GM23338 (cell line): ENCODE data around the gene SH3RF2. TPM values are rescaled to one million over a fixed set of nuclear protein-coding genes. Genes with fewer than 3 reads are reported as not detected.

ENCODE experiments used
- ATAC-seq: fragments of 200-7000 bp; cut with Tn5 transposase; 3 replicates; pipeline ENCODE4 v1.9.1; 2020
- DNase-seq: peaks from one replicate; pipeline ENCODE4 v3.0.0-alpha.2; 2015; ENCODE audit warnings: low spot score
- H2AFZ ChIP-seq: fragments of 200-600 bp; sonication (generic); 2 replicates; pipeline ENCODE4 v1.8.0; 2016; ENCODE audit warnings: antibody characterized with exemption, mild to moderate bottlenecking, moderate library complexity
- H3F3A ChIP-seq: fragments of 200-600 bp; sonication (generic); replicated peaks from 2 replicates; pipeline ENCODE4 v1.8.0; 2017; ENCODE audit warnings: antibody characterized with exemption, mixed run types, low read depth
- H3K27ac ChIP-seq: fragments of 200-600 bp; sonication (generic); 2 replicates; pipeline ENCODE4 v1.6.1; 2016; ENCODE audit warnings: low read depth
- H3K27me3 ChIP-seq: fragments of 200-600 bp; sonication (generic); 2 replicates; pipeline ENCODE4 v1.8.0; 2016; ENCODE audit warnings: mild to moderate bottlenecking, mixed run types, moderate library complexity; ENCODE audit not compliant: insufficient read depth
- H3K36me3 ChIP-seq: fragments of 200-600 bp; sonication (generic); 2 replicates; pipeline ENCODE4 v1.8.0; 2016; ENCODE audit warnings: mild to moderate bottlenecking; ENCODE audit not compliant: insufficient read depth
- H3K4me1 ChIP-seq: fragments of 200-600 bp; sonication (generic); 2 replicates; pipeline ENCODE4 v1.8.0; 2016; ENCODE audit warnings: mild to moderate bottlenecking, moderate library complexity; ENCODE audit not compliant: insufficient read depth
- H3K4me2 ChIP-seq: fragments of 200-600 bp; sonication (generic); 2 replicates; pipeline ENCODE4 v1.7.1; 2017; ENCODE audit warnings: mixed run types
- H3K4me3 ChIP-seq: fragments of 200-600 bp; sonication (generic); 2 replicates; pipeline ENCODE4 v1.6.1; 2016; ENCODE audit warnings: mixed run types
- H3K79me2 ChIP-seq: fragments of 200-600 bp; sonication (generic); replicated peaks from 2 replicates; pipeline ENCODE4 v1.8.0; 2017; ENCODE audit warnings: mild to moderate bottlenecking; ENCODE audit not compliant: insufficient read depth
- H3K9me2 ChIP-seq: fragments of 200-600 bp; sonication (generic); 2 replicates; pipeline ENCODE4 v1.8.0; 2017; ENCODE audit not compliant: insufficient read depth
- H4K20me1 ChIP-seq: fragments of 200-600 bp; sonication (generic); replicated peaks from 2 replicates; pipeline ENCODE4 v1.8.0; 2017; ENCODE audit warnings: mild to moderate bottlenecking; ENCODE audit not compliant: insufficient read depth
- H3K27ac Mint-ChIP-seq: 2 replicates; pipeline ENCODE4 v1.8.0; 2020; ENCODE audit warnings: inconsistent platforms, mild to moderate bottlenecking, moderate library complexity, mixed read lengths
- H3K27me3 Mint-ChIP-seq: 3 replicates; pipeline ENCODE4 v1.8.0; 2022; ENCODE audit warnings: low read depth, mild to moderate bottlenecking, moderate library complexity, mixed read lengths, inconsistent platforms; ENCODE audit not compliant: insufficient read depth, poor library complexity
- H3K36me3 Mint-ChIP-seq: 3 replicates; pipeline ENCODE4 v1.8.0; 2021; ENCODE audit warnings: low read depth, mild to moderate bottlenecking, inconsistent platforms, moderate library complexity, mixed read lengths
- H3K4me1 Mint-ChIP-seq: 3 replicates; pipeline ENCODE4 v1.8.0; 2020; ENCODE audit warnings: mild to moderate bottlenecking, inconsistent platforms, mixed read lengths
- H3K4me3 Mint-ChIP-seq: 3 replicates; pipeline ENCODE4 v1.8.0; 2021; ENCODE audit warnings: moderate library complexity, mild to moderate bottlenecking, inconsistent platforms, mixed read lengths
- H3K9me3 Mint-ChIP-seq: 3 replicates; pipeline ENCODE4 v1.8.0; 2020; ENCODE audit warnings: moderate library complexity, mild to moderate bottlenecking, inconsistent platforms, mixed read lengths
- CTCF ChIP-seq, 2 experiments: fragments of 200-600 bp in 1 of 2; sonication (generic) in 1 of 2; conservative IDR thresholded peaks; 2 replicates each; pipeline versions ENCODE4 v1.5.1 to v1.6.1; 2016 to 2017; ENCODE audit warnings: antibody characterized with exemption in 2 of 2, low read depth in 2 of 2, mild to moderate bottlenecking in 2 of 2, moderate library complexity in 1 of 2
- JUNB ChIP-seq: IDR thresholded peaks from one replicate; pipeline ENCODE4 v1.6.1; 2016; ENCODE audit warnings: antibody characterized with exemption; ENCODE audit not compliant: unreplicated experiment
- REST ChIP-seq: IDR thresholded peaks from one replicate; pipeline ENCODE4 v1.6.1; 2018; ENCODE audit warnings: antibody characterized with exemption; ENCODE audit not compliant: unreplicated experiment
- STAT1 ChIP-seq: IDR thresholded peaks from one replicate; pipeline ENCODE4 v1.6.1; 2016; ENCODE audit warnings: antibody characterized with exemption; ENCODE audit not compliant: unreplicated experiment
- ZNF114 ChIP-seq: fragments of 250-450 bp; sonication (Bioruptor Pico); IDR thresholded peaks from 2 replicates; pipeline ENCODE4 v1.5.0; 2020; ENCODE audit warnings: mild to moderate bottlenecking, moderate library complexity
- ZNF462 ChIP-seq: fragments of 250-450 bp; sonication (Bioruptor Pico); IDR thresholded peaks from 2 replicates; pipeline ENCODE4 v1.5.0; 2020; ENCODE audit warnings: mild to moderate bottlenecking, moderate library complexity
- polyA plus RNA-seq: library from polyadenylated mRNA; unstranded; fragments of >200 nt; fragmentation: Nextera tagmentation; extraction: Ambion mirVana; gene quantifications from 2 replicates; pipeline ENCODE4 v1.2.1, GENCODE V29; 2016
- total RNA-seq: library from RNA; depleted of rRNA; stranded (reverse); fragments of >200 nt; shearing (Covaris generic); gene quantifications from 2 replicates; pipeline ENCODE4 v1.2.3, GENCODE V29; 2014

The SH3RF2 gene
- total and polyA plus RNA-seq, 2 experiments from 2014 or later = 1.7 to 2.4 TPM

GRCh38 chr5:145951071-145951470 is 14.7 kb downstream of the SH3RF2 start:
- Histone ChIP-seq H3K4me2 (no peak overlapping the region), H3K9me2 (no peaks in the 10 kb centered on the region), H4K20me1 (no peaks in the 10 kb centered on the region), H3K27me3 (no peaks in the 10 kb centered on the region), H3K27ac (no peak overlapping the region), H3K36me3 (no peaks in the 10 kb centered on the region), H2AFZ (0 out of 2 replicates have a peak overlapping the region, but pooled peaks have one; percentile 14), H3K4me1 (0 out of 2 replicates have a peak, but pooled peaks cover 6% of the 10 kb centered on the region), H3K79me2 (no peaks in the 10 kb centered on the region), H3F3A (no peaks in the 10 kb centered on the region), H3K4me3 (no peak overlapping the region)
- no peak for TF ChIP-seq REST
- no peak for TF ChIP-seq STAT1
- no peak for TF ChIP-seq CTCF (conservative IDR thresholded peaks at IDR 0.05; ENCODE audit: low read depth in 2 of 2)
- TF ChIP-seq ZNF462 (CRISPR knock-in tag) = no peak
- no peak for TF ChIP-seq ZNF114
- no peak for TF ChIP-seq JUNB
- no peaks in the 10 kb centered on the region for H3K36me3 Mint-ChIP-seq
- H3K27me3 Mint-ChIP-seq = peaks cover 3% of the 10 kb centered on the region
- ATAC-seq = no peak
- no peak for DNase-seq
- H3K27ac Mint-ChIP-seq = no peak overlapping the region
- no peak overlapping the region for H3K4me3 Mint-ChIP-seq
- H3K4me1 Mint-ChIP-seq = peaks cover 20% of the 10 kb centered on the region
- no peaks in the 10 kb centered on the region for H3K9me3 Mint-ChIP-seq
